NCI-H1048 (cell line): Measurements from ENCODE around the gene TGFBR1.
"Not testable (repeated sequence)": the region's sequence is repeated elsewhere in the genome, so short reads cannot be mapped to it uniquely, and the experiment has no call there.

Experiments used
- DNase-seq: peaks from one replicate; lab custom pipeline; 2025; lab: John Stamatoyannopoulos, UW

Gene TGFBR1

GRCh38 chr9:99189887-99190596 lies 85.1 kb downstream of the TGFBR1 start:
- no peak for DNase-seq

DNA sequence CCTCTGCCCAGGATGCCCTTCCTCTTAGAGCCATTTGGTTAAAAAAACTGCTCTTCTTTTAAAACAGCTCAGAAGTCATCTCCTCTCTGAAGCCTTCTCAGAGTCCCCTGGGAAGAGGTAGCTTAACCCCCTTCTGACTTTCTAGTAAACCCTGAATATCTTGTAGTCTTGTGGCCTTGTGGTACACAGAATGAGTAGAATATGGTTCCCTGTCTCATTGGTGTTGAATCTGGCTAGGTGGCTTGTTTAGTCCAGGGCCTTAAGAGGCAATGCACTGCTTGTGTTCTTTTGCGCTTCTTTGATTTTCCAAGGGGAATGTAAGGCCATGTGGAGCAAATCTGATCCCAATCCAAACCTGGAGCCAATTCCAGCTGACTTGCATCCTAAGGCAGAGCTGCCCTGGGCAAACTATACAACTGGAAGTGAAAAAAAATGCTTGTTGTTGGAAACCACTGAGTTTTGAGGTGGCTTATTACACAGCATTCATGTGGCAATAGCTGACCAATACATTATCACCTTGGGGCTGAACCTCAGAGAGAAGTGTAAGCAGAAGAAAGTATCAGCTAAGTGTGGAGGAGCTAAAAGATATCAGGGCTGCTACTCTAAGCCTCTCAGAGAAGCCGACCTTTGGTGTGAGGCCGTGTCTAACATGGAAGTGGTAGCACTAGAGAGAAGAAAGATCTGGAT lies 85.8 kb downstream of the TGFBR1 start:
- DNase-seq: no peak

- DNase-seq: no peak
Measured at GRCh38 chr9:99192786-99193465, 88.0 kb downstream of the TGFBR1 start.

DNA sequence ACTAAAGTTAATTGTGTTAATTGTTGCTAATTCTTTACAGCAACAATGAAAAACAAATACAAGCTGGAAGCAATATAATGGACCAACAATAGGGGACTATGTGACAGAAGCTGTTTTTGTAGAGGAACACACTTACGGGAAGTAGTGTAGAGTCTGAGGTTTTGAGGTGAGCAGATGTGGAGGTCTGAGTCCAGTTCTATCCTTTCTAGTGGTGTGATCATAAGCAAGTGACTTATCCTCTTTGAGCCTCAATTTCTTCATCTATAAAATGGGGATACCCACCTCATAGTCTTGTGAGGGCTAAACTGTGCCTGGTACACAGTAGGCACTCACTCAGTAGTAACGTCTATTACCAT lies 88.5 kb downstream of the TGFBR1 start:
- DNase-seq: no peak

DNA sequence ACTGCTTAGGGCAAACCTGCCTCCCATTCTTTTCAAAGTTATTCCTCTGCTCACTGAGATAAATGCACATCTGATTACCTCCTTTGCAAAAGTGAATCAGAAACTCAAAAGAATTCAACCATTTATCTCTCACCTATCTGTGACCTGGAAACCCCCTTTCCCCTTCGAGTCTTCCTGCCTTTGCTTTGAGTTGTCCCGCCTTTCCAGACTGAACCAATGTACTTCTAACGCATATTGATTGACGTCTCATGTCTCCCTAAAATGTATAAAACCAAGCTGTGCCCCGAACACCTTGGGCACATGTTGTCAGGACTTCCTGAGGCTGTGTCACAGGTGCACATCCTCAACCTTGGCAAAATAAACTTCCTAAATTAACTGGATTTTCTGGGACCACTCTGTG lies 91.6 kb downstream of the TGFBR1 start:
- not testable (repeated sequence) for DNase-seq

DNA sequence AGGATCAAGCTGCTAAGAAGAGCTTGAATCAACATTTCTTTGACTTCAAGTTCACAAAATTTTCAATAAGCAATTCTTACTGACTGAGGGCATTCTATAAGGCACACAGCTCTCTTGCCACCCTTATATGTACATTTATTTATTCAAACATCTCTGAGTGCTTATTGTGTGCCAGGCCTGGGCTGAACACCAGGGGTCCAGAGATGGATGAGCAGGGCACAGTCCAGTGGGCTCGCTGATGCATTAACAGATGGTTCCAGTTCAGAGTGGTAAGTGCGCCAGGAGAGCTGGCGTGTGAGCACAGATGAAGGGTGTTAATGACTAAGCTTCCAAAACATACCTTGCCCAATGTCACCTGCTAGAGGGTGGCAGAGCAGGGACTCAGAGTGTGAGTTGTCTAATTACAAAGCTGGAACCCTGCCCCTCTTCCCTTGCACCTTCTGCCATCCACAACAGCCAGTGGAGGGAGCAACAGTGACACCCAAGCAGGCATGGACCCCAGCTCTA lies 92.3 kb downstream of the TGFBR1 start:
- DNase-seq: no peak

GRCh38 chr9:99197987-99198386 lies 93.1 kb downstream of the TGFBR1 start:
- DNase-seq: no peak

- DNase-seq: no peak
Measured at GRCh38 chr9:99199938-99200539, 95.1 kb downstream of the TGFBR1 start.

DNA sequence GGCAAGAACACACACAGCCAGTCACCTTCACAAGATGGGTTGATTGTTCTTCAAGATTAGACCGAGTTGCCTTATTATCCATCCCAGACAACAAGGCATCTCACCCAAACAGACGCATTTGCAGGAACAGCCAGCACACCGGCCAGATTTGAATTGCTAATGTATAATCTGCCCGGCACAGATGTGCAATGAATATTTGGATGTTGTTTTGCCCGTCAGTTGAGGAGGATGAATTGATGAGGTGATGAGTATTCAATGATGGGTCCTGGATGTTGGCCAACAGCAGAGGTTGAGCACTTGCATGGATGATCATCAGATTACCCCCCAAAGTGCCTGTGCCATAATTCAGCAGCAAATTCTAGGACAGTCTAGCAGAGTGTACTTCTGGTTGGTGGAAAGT lies 96.7 kb downstream of the TGFBR1 start:
- DNase-seq: no peak
